SK-N-SH treated with all-trans-retinoic acid at 6 μM for 48 hours (cell line): ENCODE data around the gene PPM1H.

ENCODE experiments used
- ATAC-seq: fragments of 200-7000 bp; cut with Tn5 transposase; 3 replicates; pipeline ENCODE4 v1.9.1; 2020; ENCODE audit warnings: mild to moderate bottlenecking, moderate library complexity
- ARNTL ChIP-seq: fragments of 450-650 bp; formaldehyde crosslinking; IDR thresholded peaks from 2 replicates; pipeline ENCODE4 v1.5.0; 2020; ENCODE audit warnings: low read depth, mild to moderate bottlenecking, moderate library complexity, borderline replicate concordance
- CSDC2 ChIP-seq: fragments of 250-450 bp; sonication (Bioruptor Pico); IDR thresholded peaks from 2 replicates; pipeline ENCODE4 v1.5.0; 2020; ENCODE audit warnings: mild to moderate bottlenecking, moderate library complexity
- ESRRG ChIP-seq: fragments of 250-450 bp; sonication (Bioruptor Pico); IDR thresholded peaks from 2 replicates; pipeline ENCODE4 v1.6.1; 2021; ENCODE audit warnings: mild to moderate bottlenecking
- GLIS3 ChIP-seq: fragments of 250-450 bp; sonication (Bioruptor Pico); IDR thresholded peaks from 2 replicates; pipeline ENCODE4 v1.5.0; 2020; ENCODE audit warnings: mild to moderate bottlenecking, moderate library complexity
- ISL1 ChIP-seq: fragments of 250-450 bp; sonication (Bioruptor Pico); IDR thresholded peaks from 2 replicates; pipeline ENCODE4 v2.1.2; 2022; ENCODE audit warnings: mild to moderate bottlenecking, moderate library complexity
- OSR1 ChIP-seq: fragments of 250-450 bp; sonication (Bioruptor Pico); IDR thresholded peaks from 2 replicates; pipeline ENCODE4 v1.8.0; 2022; ENCODE audit warnings: moderate library complexity, mild to moderate bottlenecking, inconsistent platforms
- PPARA ChIP-seq: fragments of 250-450 bp; sonication (Bioruptor Pico); IDR thresholded peaks from 2 replicates; pipeline ENCODE4 v1.5.0; 2020; ENCODE audit warnings: mild to moderate bottlenecking, borderline replicate concordance
- RARB ChIP-seq: fragments of 250-450 bp; sonication (Bioruptor Pico); IDR thresholded peaks from 2 replicates; pipeline ENCODE4 v1.8.0; 2021; ENCODE audit warnings: mild to moderate bottlenecking, moderate library complexity
- SNAI2 ChIP-seq: fragments of 250-450 bp; sonication (Bioruptor Pico); IDR thresholded peaks from 2 replicates; pipeline ENCODE4 v1.5.0; 2020; ENCODE audit warnings: mild to moderate bottlenecking, moderate library complexity
- TCF4 ChIP-seq: fragments of 250-450 bp; sonication (Bioruptor Pico); IDR thresholded peaks from 2 replicates; pipeline ENCODE4 v1.8.0; 2021; ENCODE audit warnings: mild to moderate bottlenecking, moderate library complexity, borderline replicate concordance
- TOX ChIP-seq: fragments of 250-450 bp; sonication (Bioruptor Pico); IDR thresholded peaks from 2 replicates; pipeline ENCODE4 v1.8.0; 2021; ENCODE audit warnings: mild to moderate bottlenecking, moderate library complexity, borderline replicate concordance
- ZC3H10 ChIP-seq: fragments of 250-450 bp; sonication (Bioruptor Pico); IDR thresholded peaks from 2 replicates; pipeline ENCODE4 v1.5.1; 2021; ENCODE audit warnings: mild to moderate bottlenecking, moderate library complexity
- ZFP3 ChIP-seq: fragments of 250-450 bp; sonication (Bioruptor Pico); IDR thresholded peaks from 2 replicates; pipeline ENCODE4 v1.5.0; 2020; ENCODE audit warnings: mild to moderate bottlenecking, moderate library complexity
- ZFP30 ChIP-seq: fragments of 450-650 bp; formaldehyde crosslinking; IDR thresholded peaks from 2 replicates; pipeline ENCODE4 v1.5.0; 2022; ENCODE audit warnings: mild to moderate bottlenecking, moderate library complexity
- ZNF565 ChIP-seq: fragments of 450-650 bp; formaldehyde crosslinking; conservative IDR thresholded peaks from 2 replicates; pipeline ENCODE4 v1.5.0; 2020; ENCODE audit warnings: low read depth, mild to moderate bottlenecking, moderate library complexity
- ZNF70 ChIP-seq: fragments of 450-650 bp; formaldehyde crosslinking; IDR thresholded peaks from 2 replicates; pipeline ENCODE4 v1.5.0; 2020; ENCODE audit warnings: mild to moderate bottlenecking, moderate library complexity
- ZNF8 ChIP-seq: fragments of 450-650 bp; formaldehyde crosslinking; IDR thresholded peaks from 2 replicates; pipeline ENCODE4 v1.5.0; 2020; ENCODE audit warnings: mild to moderate bottlenecking, moderate library complexity
- TF ChIP-seq, protein P1 (sequence below): fragments of 250-450 bp; sonication (Bioruptor Pico); IDR thresholded peaks from 2 replicates; pipeline ENCODE4 v1.8.0; 2021; ENCODE audit warnings: low read depth, mild to moderate bottlenecking, moderate library complexity, borderline replicate concordance
- TF ChIP-seq, protein P2 (sequence below): fragments of 250-450 bp; sonication (Bioruptor Pico); IDR thresholded peaks from 2 replicates; pipeline ENCODE4 v1.5.1; 2021; ENCODE audit warnings: mild to moderate bottlenecking, moderate library complexity
- TF ChIP-seq, protein P3 (sequence below): fragments of 250-450 bp; sonication (Bioruptor Pico); IDR thresholded peaks from 2 replicates; pipeline ENCODE4 v1.5.1; 2020; ENCODE audit warnings: low read depth, mild to moderate bottlenecking, moderate library complexity
- TF ChIP-seq, protein P4 (sequence below): fragments of 250-450 bp; sonication (Bioruptor Pico); IDR thresholded peaks from 2 replicates; pipeline ENCODE4 v1.8.0; 2020; ENCODE audit warnings: mild to moderate bottlenecking, moderate library complexity, borderline replicate concordance

Gene PPM1H

DNA sequence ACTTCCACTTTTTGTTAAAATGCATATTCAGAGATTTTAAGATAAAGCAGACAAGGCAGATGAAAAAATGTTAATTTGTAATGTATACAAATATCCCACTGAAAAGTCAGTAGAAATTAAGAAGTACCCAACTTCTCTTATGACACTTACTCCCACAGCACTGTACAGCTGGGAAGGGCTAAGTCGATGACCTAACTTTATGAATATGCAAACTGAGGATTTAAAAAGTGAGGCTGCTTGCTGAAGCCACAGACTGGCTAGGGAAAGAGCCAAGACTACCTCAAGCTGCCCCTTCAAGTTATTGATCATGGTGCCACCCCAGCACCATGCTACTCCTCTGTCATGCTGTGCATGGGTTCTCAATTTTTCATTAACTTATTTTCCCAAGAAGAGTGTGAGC is 17.0 kb downstream of the PPM1H start:
- ATAC-seq: no peak
- no peak for TF ChIP-seq TOX
- no peak for TF ChIP-seq ESRRG (CRISPR knock-in tag)
- no peak for TF ChIP-seq PPARA
- TF ChIP-seq ZNF565 (CRISPR knock-in tag): no peak
- no peak for TF ChIP-seq RARB (CRISPR knock-in tag)
- no peak for TF ChIP-seq ISL1 (CRISPR knock-in tag)

DNA sequence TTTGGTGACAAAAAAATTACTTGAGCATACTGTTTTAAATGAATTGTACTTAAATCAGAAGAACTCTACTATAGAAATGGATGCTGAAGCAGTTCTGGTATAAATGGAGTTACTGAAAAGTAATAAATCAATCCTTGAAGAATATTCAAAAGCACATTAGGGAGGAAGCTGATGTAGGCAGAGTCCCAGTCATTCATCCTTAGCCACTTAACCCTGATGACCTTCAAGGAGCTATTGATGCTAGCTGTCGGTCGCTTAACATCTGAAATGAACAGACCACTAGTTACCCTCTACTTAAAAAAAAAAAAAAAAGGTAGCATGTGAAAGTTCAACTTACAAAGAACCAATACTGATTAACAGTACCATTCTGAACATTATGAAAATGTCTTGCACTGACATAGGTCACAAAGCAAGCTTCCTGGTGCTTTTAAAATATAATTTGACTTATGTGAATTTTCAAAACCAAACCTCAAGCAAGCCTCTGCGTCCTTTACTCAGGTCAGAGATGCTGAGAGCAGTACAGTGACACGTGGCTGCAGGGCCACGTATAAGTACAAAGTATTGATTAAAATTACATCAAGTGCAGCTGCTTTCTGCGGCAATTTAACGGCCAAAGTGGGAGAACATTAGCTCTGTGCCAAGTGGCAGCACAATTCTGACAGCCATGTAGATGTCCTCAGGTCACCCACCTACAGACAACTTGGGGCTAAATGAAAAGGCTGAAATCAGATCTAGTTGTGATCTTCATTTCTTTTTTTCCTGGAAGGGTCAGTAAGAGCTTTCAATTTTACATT is 18.1 kb downstream of the PPM1H start:
- no peak for ATAC-seq
- no peak for TF ChIP-seq PPARA
- TF ChIP-seq ZNF8 (CRISPR knock-in tag): no peak
- no peak for TF ChIP-seq OSR1 (CRISPR knock-in tag)
- TF ChIP-seq ISL1 (CRISPR knock-in tag): no peak
- TF ChIP-seq ZNF70 (CRISPR knock-in tag): no peak
- no peak for TF ChIP-seq TCF4
- no peak for TF ChIP-seq ZFP3 (CRISPR knock-in tag)
- TF ChIP-seq ZC3H10 (CRISPR knock-in tag): no peak
- TF ChIP-seq TOX: no peak
- TF ChIP-seq, protein P1, sequence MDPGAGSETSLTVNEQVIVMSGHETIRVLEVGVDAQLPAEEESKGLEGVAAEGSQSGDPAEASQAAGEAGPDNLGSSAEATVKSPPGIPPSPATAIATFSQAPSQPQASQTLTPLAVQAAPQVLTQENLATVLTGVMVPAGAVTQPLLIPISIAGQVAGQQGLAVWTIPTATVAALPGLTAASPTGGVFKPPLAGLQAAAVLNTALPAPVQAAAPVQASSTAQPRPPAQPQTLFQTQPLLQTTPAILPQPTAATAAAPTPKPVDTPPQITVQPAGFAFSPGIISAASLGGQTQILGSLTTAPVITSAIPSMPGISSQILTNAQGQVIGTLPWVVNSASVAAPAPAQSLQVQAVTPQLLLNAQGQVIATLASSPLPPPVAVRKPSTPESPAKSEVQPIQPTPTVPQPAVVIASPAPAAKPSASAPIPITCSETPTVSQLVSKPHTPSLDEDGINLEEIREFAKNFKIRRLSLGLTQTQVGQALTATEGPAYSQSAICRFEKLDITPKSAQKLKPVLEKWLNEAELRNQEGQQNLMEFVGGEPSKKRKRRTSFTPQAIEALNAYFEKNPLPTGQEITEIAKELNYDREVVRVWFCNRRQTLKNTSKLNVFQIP (CRISPR knock-in tag): no peak
- TF ChIP-seq SNAI2: no peak
- no peak for TF ChIP-seq ARNTL
- no peak for TF ChIP-seq ZFP30
- TF ChIP-seq GLIS3 (CRISPR knock-in tag): no peak
- TF ChIP-seq, protein P2, sequence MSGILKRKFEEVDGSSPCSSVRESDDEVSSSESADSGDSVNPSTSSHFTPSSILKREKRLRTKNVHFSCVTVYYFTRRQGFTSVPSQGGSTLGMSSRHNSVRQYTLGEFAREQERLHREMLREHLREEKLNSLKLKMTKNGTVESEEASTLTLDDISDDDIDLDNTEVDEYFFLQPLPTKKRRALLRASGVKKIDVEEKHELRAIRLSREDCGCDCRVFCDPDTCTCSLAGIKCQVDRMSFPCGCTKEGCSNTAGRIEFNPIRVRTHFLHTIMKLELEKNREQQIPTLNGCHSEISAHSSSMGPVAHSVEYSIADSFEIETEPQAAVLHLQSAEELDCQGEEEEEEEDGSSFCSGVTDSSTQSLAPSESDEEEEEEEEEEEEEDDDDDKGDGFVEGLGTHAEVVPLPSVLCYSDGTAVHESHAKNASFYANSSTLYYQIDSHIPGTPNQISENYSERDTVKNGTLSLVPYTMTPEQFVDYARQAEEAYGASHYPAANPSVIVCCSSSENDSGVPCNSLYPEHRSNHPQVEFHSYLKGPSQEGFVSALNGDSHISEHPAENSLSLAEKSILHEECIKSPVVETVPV (CRISPR knock-in tag): no peak
- no peak for TF ChIP-seq RARB (CRISPR knock-in tag)
- no peak for TF ChIP-seq ESRRG (CRISPR knock-in tag)
- no peak for TF ChIP-seq CSDC2 (CRISPR knock-in tag)
- TF ChIP-seq, all 23 proteins: peak for 0

DNA sequence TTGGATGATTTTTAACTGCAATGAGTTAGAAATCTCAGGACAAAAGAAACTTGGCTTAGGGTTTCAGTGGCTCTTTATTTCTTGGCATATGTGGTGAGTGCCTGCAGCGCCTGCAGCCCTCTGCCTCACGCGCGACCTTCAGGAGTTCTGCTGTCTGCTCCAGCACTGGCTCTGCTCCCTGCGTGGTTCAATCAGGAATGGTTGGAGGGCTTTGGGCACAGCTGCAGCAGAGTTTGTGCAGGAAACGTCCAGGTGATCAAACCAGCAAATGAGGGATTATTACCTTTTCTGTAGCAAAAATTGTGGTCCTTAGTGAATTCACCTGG is 19.8 kb downstream of the PPM1H start:
- TF ChIP-seq ZC3H10 (CRISPR knock-in tag): no peak
- TF ChIP-seq CSDC2 (CRISPR knock-in tag): no peak
- TF ChIP-seq, protein P3, sequence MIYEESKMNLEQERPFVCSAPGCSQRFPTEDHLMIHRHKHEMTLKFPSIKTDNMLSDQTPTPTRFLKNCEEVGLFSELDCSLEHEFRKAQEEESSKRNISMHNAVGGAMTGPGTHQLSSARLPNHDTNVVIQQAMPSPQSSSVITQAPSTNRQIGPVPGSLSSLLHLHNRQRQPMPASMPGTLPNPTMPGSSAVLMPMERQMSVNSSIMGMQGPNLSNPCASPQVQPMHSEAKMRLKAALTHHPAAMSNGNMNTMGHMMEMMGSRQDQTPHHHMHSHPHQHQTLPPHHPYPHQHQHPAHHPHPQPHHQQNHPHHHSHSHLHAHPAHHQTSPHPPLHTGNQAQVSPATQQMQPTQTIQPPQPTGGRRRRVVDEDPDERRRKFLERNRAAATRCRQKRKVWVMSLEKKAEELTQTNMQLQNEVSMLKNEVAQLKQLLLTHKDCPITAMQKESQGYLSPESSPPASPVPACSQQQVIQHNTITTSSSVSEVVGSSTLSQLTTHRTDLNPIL: no peak
- no peak for TF ChIP-seq ZNF8 (CRISPR knock-in tag)
- TF ChIP-seq, protein P2 (CRISPR knock-in tag): no peak
- no peak for ATAC-seq

DNA sequence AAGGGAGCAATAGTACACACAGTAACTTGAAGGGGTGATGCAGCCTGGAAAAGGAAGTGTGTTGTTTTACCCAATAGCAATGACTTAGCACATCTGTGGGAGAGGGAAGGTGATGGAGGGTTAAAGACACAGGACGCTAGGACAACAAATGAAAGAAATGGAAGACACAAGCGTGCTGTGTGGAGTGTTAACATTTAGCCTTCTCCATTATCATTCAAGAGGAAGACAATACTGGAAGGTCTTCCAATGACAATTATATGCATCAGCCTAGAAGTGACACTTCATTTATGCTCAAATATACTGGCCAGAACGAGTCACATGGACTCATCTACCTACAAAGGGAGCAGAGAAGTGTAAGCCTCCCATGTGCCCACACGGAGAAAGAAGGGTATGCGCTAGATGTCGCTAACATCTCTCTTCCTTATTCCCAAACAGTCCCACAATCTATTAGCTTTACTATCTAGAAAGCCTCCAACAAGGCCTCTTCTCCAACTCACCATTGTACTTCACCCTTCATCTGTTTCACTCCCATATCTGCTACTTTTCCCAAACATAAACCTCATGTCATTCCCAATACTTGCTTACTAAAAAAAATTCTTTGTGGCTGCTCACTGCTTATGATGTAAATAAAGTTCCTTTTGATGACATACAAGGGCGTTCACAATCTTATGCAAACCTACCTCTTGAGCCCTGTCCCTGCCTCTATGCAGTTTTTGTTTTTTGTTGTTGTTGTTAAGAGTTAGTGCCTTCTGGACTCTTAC is 20.3 kb downstream of the PPM1H start:
- no peak for ATAC-seq

DNA sequence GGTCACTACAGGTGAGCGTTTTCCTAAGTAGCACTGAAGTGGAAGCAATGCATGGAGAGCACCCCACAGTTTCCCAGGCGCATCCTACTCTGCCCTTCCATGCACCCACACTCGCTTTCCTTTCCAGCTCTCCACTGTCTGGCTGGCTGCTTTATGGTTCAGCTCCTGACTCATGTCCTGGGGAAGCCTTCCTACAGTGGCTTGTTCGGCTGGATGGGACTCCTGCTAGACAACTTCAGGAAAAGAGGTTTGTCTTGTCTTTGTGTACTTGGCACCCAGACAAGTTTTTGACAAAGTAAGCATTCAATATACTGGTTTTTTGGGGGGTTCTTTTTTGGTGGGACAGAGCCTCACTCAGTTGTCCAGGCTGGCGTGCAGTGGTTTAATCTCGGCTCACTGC is 21.6 kb downstream of the PPM1H start:
- TF ChIP-seq OSR1 (CRISPR knock-in tag): no peak
- TF ChIP-seq, protein P4, sequence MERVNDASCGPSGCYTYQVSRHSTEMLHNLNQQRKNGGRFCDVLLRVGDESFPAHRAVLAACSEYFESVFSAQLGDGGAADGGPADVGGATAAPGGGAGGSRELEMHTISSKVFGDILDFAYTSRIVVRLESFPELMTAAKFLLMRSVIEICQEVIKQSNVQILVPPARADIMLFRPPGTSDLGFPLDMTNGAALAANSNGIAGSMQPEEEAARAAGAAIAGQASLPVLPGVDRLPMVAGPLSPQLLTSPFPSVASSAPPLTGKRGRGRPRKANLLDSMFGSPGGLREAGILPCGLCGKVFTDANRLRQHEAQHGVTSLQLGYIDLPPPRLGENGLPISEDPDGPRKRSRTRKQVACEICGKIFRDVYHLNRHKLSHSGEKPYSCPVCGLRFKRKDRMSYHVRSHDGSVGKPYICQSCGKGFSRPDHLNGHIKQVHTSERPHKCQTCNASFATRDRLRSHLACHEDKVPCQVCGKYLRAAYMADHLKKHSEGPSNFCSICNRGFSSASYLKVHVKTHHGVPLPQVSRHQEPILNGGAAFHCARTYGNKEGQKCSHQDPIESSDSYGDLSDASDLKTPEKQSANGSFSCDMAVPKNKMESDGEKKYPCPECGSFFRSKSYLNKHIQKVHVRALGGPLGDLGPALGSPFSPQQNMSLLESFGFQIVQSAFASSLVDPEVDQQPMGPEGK (CRISPR knock-in tag): no peak
- TF ChIP-seq CSDC2 (CRISPR knock-in tag): no peak

More for the DNA sequence above, 20.3 kb downstream of the PPM1H start:
- TF ChIP-seq ZFP30 (no peak), CSDC2 (CRISPR knock-in tag) (no peak)

More for the DNA sequence above, 21.6 kb downstream of the PPM1H start:
- ATAC-seq: no peak
